DND-41 (cell line): Measurements from ENCODE around the gene PREP.

ENCODE experiments used
- CTCF ChIP-seq: IDR thresholded peaks from 2 replicates; pipeline ENCODE4 v1.5.1; 2012; ENCODE audit warnings: borderline replicate concordance, low read length, moderate library complexity, mild to moderate bottlenecking; ENCODE audit not compliant: poor library complexity, severe bottlenecking; ENCODE audit errors: extremely low read depth
- EZH2 ChIP-seq: IDR thresholded peaks from 3 replicates; pipeline ENCODE4 v1.6.1; 2012; ENCODE audit warnings: borderline replicate concordance, low read depth, mild to moderate bottlenecking, moderate library complexity, low read length, inconsistent platforms; ENCODE audit not compliant: severe bottlenecking

- TF ChIP-seq CTCF: no peak
- no peak for TF ChIP-seq EZH2
Observed at GRCh38 chr6:105250533-105250932, 152.3 kb downstream of the PREP start.
